ENCODE results near the gene ERCC4.

DNA sequence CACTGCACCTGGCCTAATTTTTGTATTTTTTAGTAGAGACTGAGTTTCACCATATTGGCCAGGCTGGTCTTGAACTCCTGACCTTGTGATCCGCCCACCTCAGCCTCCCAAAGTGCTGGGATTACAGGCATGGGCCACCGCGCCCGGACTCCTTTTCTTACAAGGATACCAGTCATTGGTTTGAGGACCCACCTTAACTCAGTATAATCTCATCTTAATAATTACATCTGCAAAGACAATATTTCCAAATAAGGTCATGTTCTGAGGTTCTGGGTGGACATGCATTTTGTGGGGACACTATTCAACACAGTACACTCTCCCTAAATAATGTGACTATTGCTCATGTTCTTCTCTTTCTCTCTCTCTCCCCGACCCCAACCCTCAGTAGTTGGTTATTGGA, 63.7 kb downstream of the ERCC4 start:
- TF ChIP-seq ELF4 (IDR thresholded peaks at IDR 0.05) (no peak), FOXK2 (IDR thresholded peaks at IDR 0.05) (no peak), SUZ12 (IDR thresholded peaks at IDR 0.05) (no peak), NFRKB (IDR thresholded peaks at IDR 0.05) (no peak), ARNT (IDR thresholded peaks at IDR 0.05) (no peak), SP1 (IDR thresholded peaks at IDR 0.05) (no peak), FOXM1 (IDR thresholded peaks at IDR 0.05; ENCODE audit: borderline replicate concordance) (no peak), L3MBTL2 (conservative IDR thresholded peaks at IDR 0.05) (no peak), LEF1 (IDR thresholded peaks at IDR 0.05; ENCODE audit: borderline replicate concordance) (no peak), ZNF384 (IDR thresholded peaks at IDR 0.05) (no peak), BHLHE40 (IDR thresholded peaks at IDR 0.05; ENCODE audit: borderline replicate concordance) (no peak)
- TF ChIP-seq, protein P1, sequence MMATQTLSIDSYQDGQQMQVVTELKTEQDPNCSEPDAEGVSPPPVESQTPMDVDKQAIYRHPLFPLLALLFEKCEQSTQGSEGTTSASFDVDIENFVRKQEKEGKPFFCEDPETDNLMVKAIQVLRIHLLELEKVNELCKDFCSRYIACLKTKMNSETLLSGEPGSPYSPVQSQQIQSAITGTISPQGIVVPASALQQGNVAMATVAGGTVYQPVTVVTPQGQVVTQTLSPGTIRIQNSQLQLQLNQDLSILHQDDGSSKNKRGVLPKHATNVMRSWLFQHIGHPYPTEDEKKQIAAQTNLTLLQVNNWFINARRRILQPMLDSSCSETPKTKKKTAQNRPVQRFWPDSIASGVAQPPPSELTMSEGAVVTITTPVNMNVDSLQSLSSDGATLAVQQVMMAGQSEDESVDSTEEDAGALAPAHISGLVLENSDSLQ (IDR thresholded peaks at IDR 0.05): no peak

Data from HEK293T (cell line).